Neuronal stem cell (in vitro differentiated cells): Measurements from ENCODE around the gene UMAD1.

Experiments used
- DNase-seq: peaks from one replicate; pipeline ENCODE4 v3.0.0-alpha.2; 2013; ENCODE audit warnings: low spot score
- H2AFZ ChIP-seq: one replicate; pipeline ENCODE4 v1.6.1; 2013; ENCODE audit warnings: mild to moderate bottlenecking, low read length, inconsistent platforms
- H2AK5ac ChIP-seq: 2 replicates; pipeline ENCODE4 v1.6.1; 2013; ENCODE audit warnings: low read depth, mild to moderate bottlenecking, inconsistent platforms, low read length, moderate library complexity, mixed read lengths
- H2BK120ac ChIP-seq: 2 replicates; pipeline ENCODE4 v1.6.1; 2013; ENCODE audit warnings: low read depth, mild to moderate bottlenecking, inconsistent platforms, low read length, moderate library complexity, mixed read lengths
- H2BK12ac ChIP-seq: one replicate; pipeline ENCODE4 v1.6.1; 2013; ENCODE audit warnings: low read length, inconsistent platforms
- H2BK15ac ChIP-seq: 2 replicates; pipeline ENCODE4 v1.6.1; 2013; ENCODE audit warnings: mild to moderate bottlenecking, low read length, inconsistent platforms, mixed read lengths
- H2BK5ac ChIP-seq: one replicate; pipeline ENCODE4 v1.6.1; 2013; ENCODE audit warnings: inconsistent platforms, mild to moderate bottlenecking, low read length, moderate library complexity
- H3K14ac ChIP-seq: one replicate; pipeline ENCODE4 v1.6.1; 2013; ENCODE audit warnings: low read length, inconsistent platforms
- H3K18ac ChIP-seq: 2 replicates; pipeline ENCODE4 v1.6.1; 2013; ENCODE audit warnings: low read length, inconsistent platforms
- H3K23ac ChIP-seq: 2 replicates; pipeline ENCODE4 v1.6.1; 2013; ENCODE audit warnings: low read depth, mild to moderate bottlenecking, mixed read lengths, low read length, inconsistent platforms; ENCODE audit not compliant: poor library complexity
- H3K27ac ChIP-seq: replicated peaks from 3 replicates; pipeline ENCODE4 v1.5.1; 2013; ENCODE audit warnings: low read length, inconsistent platforms
- H3K27me3 ChIP-seq, 3 experiments: 2 replicates each; pipeline ENCODE4 v1.6.1; 2013; ENCODE audit warnings: low read length in 3 of 3, mild to moderate bottlenecking in 2 of 3, inconsistent platforms in 1 of 3, low read depth in 1 of 3, mixed read lengths in 1 of 3, moderate library complexity in 1 of 3; ENCODE audit not compliant: control insufficient read depth in 3 of 3, insufficient read depth in 3 of 3
- H3K36me3 ChIP-seq, 2 donors: replicated peaks in 1 of 2; 2 replicates each; pipeline ENCODE4 v1.6.1; 2013; ENCODE audit warnings: low read length in 2 of 2; ENCODE audit not compliant: control insufficient read depth in 2 of 2, insufficient read depth in 2 of 2
- H3K4ac ChIP-seq: 2 replicates; pipeline ENCODE4 v1.6.1; 2013; ENCODE audit warnings: inconsistent platforms, mild to moderate bottlenecking, low read length, moderate library complexity
- H3K4me1 ChIP-seq, 2 donors: 1 replicate in 1 of 2; 2 replicates in 1 of 2; pipeline ENCODE4 v1.6.1; 2013; ENCODE audit warnings: low read length in 2 of 2, low read depth in 1 of 2; ENCODE audit not compliant: control insufficient read depth in 2 of 2, insufficient read depth in 1 of 2
- H3K4me2 ChIP-seq: one replicate; pipeline ENCODE4 v1.6.1; 2013; ENCODE audit warnings: mild to moderate bottlenecking, low read length, inconsistent platforms; ENCODE audit not compliant: insufficient read depth, poor library complexity, severe bottlenecking
- H3K4me3 ChIP-seq, 2 donors: 2 replicates each; pipeline ENCODE4 v1.5.1; 2013; ENCODE audit warnings: low read length in 2 of 2, mild to moderate bottlenecking in 2 of 2, inconsistent platforms in 1 of 2, moderate library complexity in 1 of 2
- H3K79me1 ChIP-seq: one replicate; pipeline ENCODE4 v1.6.1; 2013; ENCODE audit warnings: low read depth, mild to moderate bottlenecking, inconsistent platforms, low read length, moderate library complexity
- H3K9ac ChIP-seq: one replicate; pipeline ENCODE4 v1.6.1; 2013; ENCODE audit warnings: mild to moderate bottlenecking, low read depth, low read length, inconsistent platforms; ENCODE audit not compliant: poor library complexity
- H3K9me3 ChIP-seq, 2 donors: replicated peaks in 1 of 2; 2 replicates each; pipeline versions ENCODE3 to v1.6.1; 2013; ENCODE audit warnings: low read length in 2 of 2, mild to moderate bottlenecking in 2 of 2, inconsistent platforms in 1 of 2, low read depth in 1 of 2, mixed read lengths in 1 of 2, moderate library complexity in 1 of 2; ENCODE audit not compliant: control insufficient read depth in 2 of 2, insufficient read depth in 1 of 2
- H4K8ac ChIP-seq: one replicate; pipeline ENCODE4 v1.6.1; 2013; ENCODE audit warnings: low read depth, mild to moderate bottlenecking, inconsistent platforms, low read length, moderate library complexity
- H4K91ac ChIP-seq: one replicate; pipeline ENCODE4 v1.6.1; 2013; ENCODE audit warnings: low read length, low read depth, mild to moderate bottlenecking, inconsistent platforms; ENCODE audit not compliant: poor library complexity
- WGBS, 2 donors: extraction: QIAGEN DNeasy Blood & Tissue Kit; methylation state at CpG; one replicate each; pipeline ENCODE4 v1.1.7; 2013; ENCODE audit warnings: missing lambda C conversion rate in 2 of 2, mixed read lengths in 1 of 2; ENCODE audit not compliant: insufficient read length in 2 of 2, insufficient replicate concordance in 1 of 2; ENCODE audit errors: extremely low coverage in 2 of 2; 5-methylcytosine and 5-hydroxymethylcytosine counted together

Gene UMAD1

GRCh38 chr7:7810380-7810779, 169.8 kb downstream of the UMAD1 start:
- H3K23ac ChIP-seq: no peak overlapping the region
- H3K9ac ChIP-seq: no peak overlapping the region
- no peak overlapping the region for H3K14ac ChIP-seq
- H3K27ac ChIP-seq: no peak overlapping the region
- no peak overlapping the region for H3K18ac ChIP-seq
- no peak overlapping the region for H4K91ac ChIP-seq
- no peak overlapping the region for H2BK5ac ChIP-seq
- no CpG with 5 or more reads among the region's 1 CpG for WGBS, 2 donors
- no peak overlapping the region for H3K4ac ChIP-seq
- peaks cover 0 to 1% of the 10 kb centered on the region in 2 donors for H3K4me1 ChIP-seq
- H2BK120ac ChIP-seq: no peak overlapping the region
- H2BK15ac ChIP-seq: no peak overlapping the region
- H2AK5ac ChIP-seq: no peak overlapping the region
- H3K27me3 ChIP-seq: no peaks in the 10 kb centered on the region
- no peak overlapping the region for H3K4me2 ChIP-seq
- peaks cover 0 to 2% of the 10 kb centered on the region in 2 donors for H3K9me3 ChIP-seq
- H3K4me3 ChIP-seq: no peak overlapping the region
- H4K8ac ChIP-seq: no peak overlapping the region
- no peak for DNase-seq
- peaks cover 0 to 3% of the 10 kb centered on the region in 2 donors for H3K36me3 ChIP-seq
- H2AFZ ChIP-seq: no peak overlapping the region
- H2BK12ac ChIP-seq: no peak overlapping the region
- peaks cover 2% of the 10 kb centered on the region for H3K79me1 ChIP-seq

DNA sequence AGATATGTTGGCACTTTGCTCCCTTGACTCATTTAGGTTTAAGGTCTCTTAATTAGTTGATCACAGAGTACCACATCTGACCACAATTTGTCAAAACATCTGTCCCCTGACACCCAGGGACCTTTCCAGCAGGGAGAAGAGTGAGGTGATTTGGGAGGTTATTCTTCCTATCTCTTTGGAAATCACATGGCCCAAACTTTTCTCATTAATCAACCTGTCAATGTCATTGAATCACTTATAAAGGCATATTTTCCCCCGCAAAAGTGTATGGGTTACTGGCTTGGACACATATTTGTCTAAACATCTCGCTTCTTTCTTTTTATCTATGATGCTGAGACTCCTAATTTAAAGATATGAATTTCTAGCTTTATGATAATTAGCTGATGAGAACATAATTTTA, 170.3 kb downstream of the UMAD1 start:
- H3K4me3 ChIP-seq: no peak overlapping the region
- peaks cover 2% of the 10 kb centered on the region for H3K79me1 ChIP-seq
- H3K14ac ChIP-seq: no peak overlapping the region
- H3K27me3 ChIP-seq: no peaks in the 10 kb centered on the region
- no peak overlapping the region for H2BK12ac ChIP-seq
- H3K4ac ChIP-seq: no peak overlapping the region
- WGBS, 2 donors: no CpG with 5 or more reads among the region's 2 CpGs
- no peak overlapping the region for H2AFZ ChIP-seq
- no peak for DNase-seq
- H3K9me3 ChIP-seq: peaks cover 0 to 2% of the 10 kb centered on the region in 2 donors
- peaks cover 0 to 3% of the 10 kb centered on the region in 2 donors for H3K36me3 ChIP-seq
- H3K4me2 ChIP-seq: no peak overlapping the region
- no peak overlapping the region for H2BK5ac ChIP-seq
- H3K18ac ChIP-seq: no peak overlapping the region
- H3K9ac ChIP-seq: no peak overlapping the region
- no peak overlapping the region for H4K91ac ChIP-seq
- no peak overlapping the region for H2AK5ac ChIP-seq
- H3K27ac ChIP-seq: no peak overlapping the region
- H3K23ac ChIP-seq: no peak overlapping the region
- H4K8ac ChIP-seq: no peak overlapping the region
- no peak overlapping the region for H2BK15ac ChIP-seq
- peaks cover 0 to 1% of the 10 kb centered on the region in 2 donors for H3K4me1 ChIP-seq
- H2BK120ac ChIP-seq: no peak overlapping the region

DNA sequence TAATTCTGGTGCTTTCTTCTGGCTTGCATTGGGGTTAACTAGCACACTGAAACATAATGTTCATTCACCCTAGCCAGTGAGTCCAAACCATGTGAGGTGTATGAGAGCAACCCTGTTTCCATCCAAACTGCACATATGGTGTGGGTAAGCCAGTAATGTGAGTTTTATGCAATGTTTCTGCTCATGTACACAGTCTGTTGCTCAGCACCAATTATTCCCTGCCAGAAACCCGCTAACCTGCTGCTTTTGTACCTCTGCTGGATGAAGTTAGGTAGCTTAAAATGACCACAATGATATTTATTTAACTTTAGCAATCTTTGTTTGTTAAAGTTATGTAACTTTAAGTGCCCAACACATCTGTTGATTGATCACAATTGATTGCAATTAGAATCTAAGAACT, 171.6 kb downstream of the UMAD1 start:
- H3K9me3 ChIP-seq: peaks cover 0 to 2% of the 10 kb centered on the region in 2 donors
- no peak overlapping the region for H3K18ac ChIP-seq
- H2BK12ac ChIP-seq: no peak overlapping the region
- H3K4me1 ChIP-seq: peaks cover 0 to 1% of the 10 kb centered on the region in 2 donors
- no peak overlapping the region for H2AFZ ChIP-seq
- peaks cover 2% of the 10 kb centered on the region for H3K79me1 ChIP-seq
- no CpG with 5 or more reads among the region's 1 CpG for WGBS, 2 donors
- no peak overlapping the region for H4K91ac ChIP-seq
- H4K8ac ChIP-seq: no peak overlapping the region
- no peak overlapping the region for H3K27ac ChIP-seq
- H3K27me3 ChIP-seq: no peaks in the 10 kb centered on the region
- no peak overlapping the region for H3K23ac ChIP-seq
- no peak overlapping the region for H2BK120ac ChIP-seq
- no peak overlapping the region for H3K4ac ChIP-seq
- no peak overlapping the region for H3K14ac ChIP-seq
- peaks cover 0 to 3% of the 10 kb centered on the region in 2 donors for H3K36me3 ChIP-seq
- H3K4me2 ChIP-seq: no peak overlapping the region
- no peak for DNase-seq
- no peak overlapping the region for H2AK5ac ChIP-seq
- no peak overlapping the region for H2BK15ac ChIP-seq
- H2BK5ac ChIP-seq: no peak overlapping the region
- H3K4me3 ChIP-seq: no peak overlapping the region
- H3K9ac ChIP-seq: no peak overlapping the region

DNA sequence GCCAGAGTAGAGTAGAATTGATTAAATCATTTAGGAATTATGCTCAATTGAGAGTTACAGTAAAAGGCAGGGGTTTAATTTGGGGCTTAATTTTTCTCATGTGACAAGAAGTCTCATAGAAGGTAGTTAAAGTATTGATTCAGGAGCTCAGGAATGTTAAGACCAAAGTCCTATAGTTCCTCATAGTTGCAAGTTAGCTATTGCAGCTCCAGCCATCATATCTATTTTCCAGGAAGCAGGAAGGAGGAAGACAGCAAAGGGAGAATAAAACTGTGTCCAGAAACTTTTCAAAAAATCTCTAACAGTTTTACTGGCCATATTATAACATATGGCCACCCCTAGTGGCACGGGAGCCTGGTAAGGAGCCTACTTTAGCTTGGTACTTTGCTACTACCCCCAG, 174.8 kb downstream of the UMAD1 start:
- Histone ChIP-seq H3K4me3 (no peak overlapping the region), H2AFZ (no peak overlapping the region), H4K8ac (no peak overlapping the region), H3K23ac (no peak overlapping the region), H3K4me2 (no peak overlapping the region), H3K4me1 (peaks cover under 1 to 1% of the 10 kb centered on the region in 2 donors), H2BK15ac (no peak overlapping the region), H3K27me3 (no peaks in the 10 kb centered on the region), H3K9ac (no peak overlapping the region), H3K79me1 (peaks cover 2% of the 10 kb centered on the region), H2BK120ac (no peak overlapping the region), H3K14ac (no peak overlapping the region), H4K91ac (no peak overlapping the region), H3K36me3 (peaks cover 0 to 3% of the 10 kb centered on the region in 2 donors), H2AK5ac (no peak overlapping the region), H3K18ac (no peak overlapping the region), H3K9me3 (peaks cover 0 to 2% of the 10 kb centered on the region in 2 donors), H2BK12ac (no peak overlapping the region), H2BK5ac (no peak overlapping the region), H3K4ac (no peak overlapping the region), H3K27ac (no peak overlapping the region)
- no CpG with 5 or more reads among the region's 1 CpG for WGBS, 2 donors
- no peak for DNase-seq
